H1 (cell line): ENCODE data around the gene MATN4. TPM values are rescaled to one million over a fixed set of nuclear protein-coding genes. Genes with fewer than 3 reads are reported as not detected.

Experiments
- CTCF ChIA-PET: fragments of 300-600 bp; sonication (Branson Sonifier 250); formaldehyde crosslinking; loops from one replicate; lab custom pipeline; 2021; ENCODE audit not compliant: partially characterized antibody; lab: Charles Lee
- POLR2A ChIA-PET: fragments of 300-600 bp; sonication (Branson Sonifier 250); formaldehyde crosslinking; loops from one replicate; lab custom pipeline; 2021; ENCODE audit warnings: inconsistent platforms; ENCODE audit not compliant: partially characterized antibody; lab: Charles Lee
- DNase-seq, 2 experiments: peaks; one replicate each; pipeline versions ENCODE4 v3.0.0 to v3.0.0-alpha.2; 2010 to 2022; ENCODE audit warnings: low spot score in 2 of 2, low read depth in 1 of 2, mixed read lengths in 1 of 2
- FAIRE-seq: peaks from 2 replicates; lab custom pipeline; 2011; peaks lifted over from hg19 to GRCh38; lab: Jason Lieb, UNC
- H2AFZ ChIP-seq: 2 replicates; pipeline ENCODE4 v1.8.1; 2012; ENCODE audit warnings: low read length, inconsistent platforms
- H2AK5ac ChIP-seq: 2 replicates; pipeline ENCODE4 v1.6.1; 2013; ENCODE audit warnings: low read depth, low read length
- H2BK120ac ChIP-seq: replicated peaks from 2 replicates; pipeline ENCODE3; 2013; ENCODE audit warnings: low read depth, low read length, inconsistent platforms
- H2BK12ac ChIP-seq: 2 replicates; pipeline ENCODE4 v1.6.1; 2013; ENCODE audit warnings: low read depth, low read length
- H2BK15ac ChIP-seq: 2 replicates; pipeline ENCODE4 v1.6.1; 2013; ENCODE audit warnings: low read length
- H2BK20ac ChIP-seq: 2 replicates; pipeline ENCODE4 v1.6.1; 2013; ENCODE audit warnings: low read length
- H2BK5ac ChIP-seq: 2 replicates; pipeline ENCODE4 v1.6.1; 2013; ENCODE audit warnings: low read depth, low read length
- H3K14ac ChIP-seq: 2 replicates; pipeline ENCODE4 v1.6.1; 2013; ENCODE audit warnings: inconsistent platforms; ENCODE audit not compliant: insufficient read length
- H3K18ac ChIP-seq: 2 replicates; pipeline ENCODE4 v1.6.1; 2013; ENCODE audit warnings: low read length; ENCODE audit errors: extremely low read depth
- H3K23ac ChIP-seq: 2 replicates; pipeline ENCODE4 v1.6.1; 2013; ENCODE audit warnings: inconsistent platforms; ENCODE audit not compliant: insufficient read length
- H3K23me2 ChIP-seq: 2 replicates; pipeline ENCODE4 v1.6.1; 2013; ENCODE audit warnings: low read depth, low read length
- H3K27ac ChIP-seq: 2 replicates; pipeline ENCODE4 v1.6.1; 2011; ENCODE audit warnings: low read depth, low read length, inconsistent platforms
- H3K27me3 ChIP-seq, 4 experiments: replicated peaks in 1 of 4; 1 replicate in 1 of 4; 2 replicates in 3 of 4; pipeline versions ENCODE4 v1.6.1 to v1.8.1; 2011 to 2013; ENCODE audit warnings: low read length in 3 of 4, mild to moderate bottlenecking in 3 of 4, inconsistent platforms in 2 of 4, mixed read lengths in 2 of 4, moderate library complexity in 1 of 4; ENCODE audit not compliant: control insufficient read depth in 3 of 4, insufficient read depth in 3 of 4; ENCODE audit errors: extremely low read depth in 1 of 4
- H3K36me3 ChIP-seq, 4 experiments: 2 replicates each; pipeline versions ENCODE4 v1.6.1 to v1.8.1; 2011 to 2013; ENCODE audit warnings: mild to moderate bottlenecking in 4 of 4, low read length in 3 of 4, moderate library complexity in 2 of 4, control low read depth in 1 of 4, inconsistent platforms in 1 of 4; ENCODE audit not compliant: insufficient read depth in 4 of 4, control insufficient read depth in 2 of 4
- H3K4ac ChIP-seq: replicated peaks from 2 replicates; pipeline ENCODE3; 2013; ENCODE audit warnings: low read length, low read depth, mixed read lengths, inconsistent platforms; ENCODE audit not compliant: insufficient read length
- H3K4me1 ChIP-seq, 4 experiments: replicated peaks in 1 of 4; 1 replicate in 1 of 4; 2 replicates in 3 of 4; pipeline versions ENCODE4 v1.6.1 to v1.8.1; 2011 to 2013; ENCODE audit warnings: low read length in 3 of 4, inconsistent platforms in 2 of 4, mixed read lengths in 1 of 4; ENCODE audit not compliant: insufficient read depth in 4 of 4, control insufficient read depth in 3 of 4
- H3K4me2 ChIP-seq, 2 experiments: 2 replicates each; pipeline versions ENCODE4 v1.6.1 to v1.8.1; 2011 to 2013; ENCODE audit warnings: low read depth in 2 of 2, low read length in 2 of 2, control low read depth in 1 of 2, inconsistent platforms in 1 of 2, mild to moderate bottlenecking in 1 of 2; ENCODE audit not compliant: insufficient read depth in 1 of 2
- H3K4me3 ChIP-seq, 4 experiments: fragments of 200-600, 300-600 bp in 1 of 4; sonication (generic), shearing (Covaris generic), sonication (Bioruptor Twin) in 1 of 4; 2 replicates each; pipeline versions ENCODE4 v1.5.1 to v1.8.1; 2011 to 2016; ENCODE audit warnings: low read length in 4 of 4, low read depth in 3 of 4, control low read depth in 2 of 4, inconsistent platforms in 2 of 4, mild to moderate bottlenecking in 2 of 4, mixed read lengths in 1 of 4, moderate library complexity in 1 of 4; ENCODE audit not compliant: insufficient read depth in 2 of 4; ENCODE audit errors: extremely low read depth in 1 of 4
- H3K56ac ChIP-seq: replicated peaks from 2 replicates; pipeline ENCODE3; 2013; ENCODE audit warnings: low read depth, mild to moderate bottlenecking, mixed read lengths, low read length, inconsistent platforms; ENCODE audit not compliant: insufficient read length
- H3K79me1 ChIP-seq: 2 replicates; pipeline ENCODE4 v1.6.1; 2013; ENCODE audit warnings: low read depth, low read length, control low read depth
- H3K79me2 ChIP-seq, 2 experiments: 2 replicates each; pipeline versions ENCODE4 v1.6.1 to v1.8.1; 2012 to 2013; ENCODE audit warnings: low read length in 2 of 2, mild to moderate bottlenecking in 2 of 2, inconsistent platforms in 1 of 2; ENCODE audit not compliant: insufficient read depth in 2 of 2, control insufficient read depth in 1 of 2
- H3K9ac ChIP-seq, 4 experiments: replicated peaks in 1 of 4; 1 replicate in 1 of 4; 2 replicates in 3 of 4; pipeline versions ENCODE4 v1.6.1 to v1.8.1; 2011 to 2013; ENCODE audit warnings: low read depth in 3 of 4, low read length in 3 of 4, control low read depth in 2 of 4, mild to moderate bottlenecking in 2 of 4, moderate library complexity in 2 of 4, inconsistent platforms in 1 of 4; ENCODE audit errors: extremely low read depth in 1 of 4
- H3K9me3 ChIP-seq, 2 experiments: 2 replicates each; pipeline versions ENCODE4 v1.6.1 to v1.8.1; 2012 to 2013; ENCODE audit warnings: mild to moderate bottlenecking in 2 of 2, moderate library complexity in 2 of 2, control low read depth in 1 of 2, inconsistent platforms in 1 of 2, low read depth in 1 of 2, low read length in 1 of 2, mixed read lengths in 1 of 2; ENCODE audit not compliant: insufficient read depth in 2 of 2
- H4K20me1 ChIP-seq, 2 experiments: replicated peaks in 1 of 2; 2 replicates each; pipeline versions ENCODE3 to v1.8.1; 2011 to 2013; ENCODE audit warnings: inconsistent platforms in 2 of 2, low read length in 2 of 2, mild to moderate bottlenecking in 1 of 2; ENCODE audit not compliant: insufficient read depth in 2 of 2, control insufficient read depth in 1 of 2
- H4K5ac ChIP-seq: 2 replicates; pipeline ENCODE4 v1.6.1; 2013; ENCODE audit warnings: low read length, low read depth, mixed read lengths, inconsistent platforms; ENCODE audit not compliant: insufficient read length
- H4K8ac ChIP-seq: 2 replicates; pipeline ENCODE4 v1.8.0; 2013; ENCODE audit warnings: mild to moderate bottlenecking, moderate library complexity, low read length, inconsistent platforms; ENCODE audit not compliant: insufficient read depth; ENCODE audit errors: extremely low read depth
- H4K91ac ChIP-seq: replicated peaks from 2 replicates; pipeline ENCODE3; 2013; ENCODE audit warnings: low read length, mixed read lengths, inconsistent platforms; ENCODE audit not compliant: insufficient read length
- BRCA1 ChIP-seq: IDR thresholded peaks from 2 replicates; pipeline ENCODE4 v1.6.1; 2012; ENCODE audit warnings: low read depth, low read length, improper control_type of control experiment
- CREB1 ChIP-seq: IDR thresholded peaks from 2 replicates; pipeline ENCODE4 v1.6.1; 2012; ENCODE audit warnings: inconsistent platforms
- JUND ChIP-seq: IDR thresholded peaks from 2 replicates; pipeline ENCODE4 v1.6.1; 2011; ENCODE audit warnings: mild to moderate bottlenecking, improper control_type of control experiment, low read length
- MAX ChIP-seq: IDR thresholded peaks from 2 replicates; pipeline ENCODE4 v1.6.1; 2012; ENCODE audit warnings: inconsistent platforms
- RXRA ChIP-seq: IDR thresholded peaks from 2 replicates; pipeline ENCODE4 v1.6.1; 2011; ENCODE audit warnings: low read depth, mild to moderate bottlenecking, low read length, moderate library complexity; ENCODE audit not compliant: insufficient read depth
- SIRT6 ChIP-seq: IDR thresholded peaks from one replicate; pipeline ENCODE4 v1.7.1; 2012; ENCODE audit warnings: low read length, inconsistent platforms
- SP1 ChIP-seq: IDR thresholded peaks from 2 replicates; pipeline ENCODE4 v1.6.1; 2011; ENCODE audit warnings: low read depth, low read length
- SP4 ChIP-seq: IDR thresholded peaks from 2 replicates; pipeline ENCODE4 v1.6.1; 2012; ENCODE audit warnings: low read length, inconsistent platforms
- TAF1 ChIP-seq: IDR thresholded peaks from 2 replicates; pipeline ENCODE4 v1.6.1; 2011; ENCODE audit warnings: mild to moderate bottlenecking, low read depth, low read length
- TBP ChIP-seq: IDR thresholded peaks from 2 replicates; pipeline ENCODE4 v1.6.1; 2011; ENCODE audit warnings: low read depth, low read length, improper control_type of control experiment
- TEAD4 ChIP-seq: IDR thresholded peaks from 2 replicates; pipeline ENCODE4 v1.6.1; 2012; ENCODE audit warnings: low read depth, low read length, inconsistent platforms, mixed read lengths
- WGBS, 2 experiments: shearing (Covaris generic) in 1 of 2; methylation state at CpG; one replicate each; pipeline versions ENCODE4 v1.1.6 to v1.1.7; 2013 to 2015; ENCODE audit warnings: low lambda C conversion rate in 2 of 2, mixed read lengths in 2 of 2, inconsistent platforms in 1 of 2, low coverage in 1 of 2, missing lambda C conversion rate in 1 of 2; ENCODE audit not compliant: insufficient replicate concordance in 2 of 2, insufficient coverage in 1 of 2, insufficient read length in 1 of 2; ENCODE audit errors: extremely low coverage in 1 of 2, missing lambda C conversion rate in 1 of 2; 5-methylcytosine and 5-hydroxymethylcytosine counted together
- polyA plus RNA-seq, 7 experiments: library from polyadenylated mRNA; depleted of rRNA in 3 of 7; stranded (reverse) in 5 of 7; unstranded in 2 of 7; fragments of >200 nt in 5 of 7; fragments of 200-250 nt in 2 of 7; gene quantifications; 1 replicate in 5 of 7; 2 replicates in 1 of 7; 4 replicates in 1 of 7; pipeline versions ENCODE4 v1.2.1 to v1.2.3, GENCODE V29; 2011 to 2013; ENCODE audit warnings: missing spikeins in 2 of 7, mixed read lengths in 2 of 7
- total RNA-seq: library from RNA; stranded (reverse); fragmentation: NEBNext Ultra II Directional; extraction: Animal tissue kit (Norgen Biotek cat#: 25700); gene quantifications from 2 replicates; pipeline ENCODE4 v1.2.1, GENCODE V29; 2021

MATN4 gene
- total and polyA plus RNA-seq, 2 of the 8 experiments (the other 6 are each of a cell fraction or from before 2014, with no cell fraction given), result 2.1 to 4.4 TPM

DNA sequence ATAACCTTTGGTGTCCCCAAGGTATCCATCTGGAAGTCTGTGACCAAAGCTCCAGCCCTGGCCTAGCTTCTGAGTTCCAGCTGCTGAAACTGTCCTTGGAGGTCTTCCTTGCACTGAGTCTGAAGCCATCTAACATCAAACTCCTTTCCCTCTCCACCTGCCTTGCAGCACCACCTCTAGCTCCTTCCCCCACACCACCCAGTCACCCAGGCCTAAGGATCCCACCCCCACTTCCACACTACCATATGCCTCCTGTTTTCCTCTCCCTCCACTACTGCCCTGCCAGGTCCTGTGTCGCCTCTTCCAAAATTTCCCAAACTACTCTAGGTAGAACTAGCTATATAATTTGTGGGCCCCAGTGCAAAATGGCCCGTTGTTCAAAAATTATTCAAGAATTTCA is 10.8 kb upstream of the MATN4 start:
- POLR2A ChIA-PET, result interaction anchor here (1.0 to 1.9 kb wide), 5 partner anchors 15 to 118 kb away, joined by 3 to 9 read pairs (median 3); partner anchors contain the start of gene SDC4
- WGBS, 2 experiments, result 100% methylated on average over 2 of the region's 2 CpGs; no CpG with 5 or more reads in 1 of the 2 experiments
- H3K14ac ChIP-seq, result no peak overlapping the region

More for the DNA sequence above, 10.8 kb upstream of the MATN4 start:
- no peak overlapping the region for H3K18ac ChIP-seq
- H2BK120ac ChIP-seq, result no peak overlapping the region
- no peak overlapping the region for H2BK12ac ChIP-seq
- H3K4ac ChIP-seq, result no peak overlapping the region
- H4K8ac ChIP-seq, result no peak overlapping the region
- H3K4me2 ChIP-seq, result no peak overlapping the region
- H3K36me3 ChIP-seq, result no peaks in the 10 kb centered on the region
- no peak overlapping the region for H2AFZ ChIP-seq
- H3K23me2 ChIP-seq, result no peaks in the 10 kb centered on the region
- no peaks in the 10 kb centered on the region for H3K79me2 ChIP-seq
- no peaks in the 10 kb centered on the region for H3K4me1 ChIP-seq
- no peaks in the 10 kb centered on the region for H4K20me1 ChIP-seq
- H3K27ac ChIP-seq, result no peak overlapping the region
- H4K91ac ChIP-seq, result peak overlapping the region; percentile 84
- no peak overlapping the region for H3K23ac ChIP-seq
- no peak overlapping the region for H2BK5ac ChIP-seq
- 0 out of 2 replicates have a peak overlapping the region, but pooled peaks have one; percentile 72 for H2BK20ac ChIP-seq
- DNase-seq, result no peak
- no peak overlapping the region for H3K9ac ChIP-seq
- TF ChIP-seq TEAD4 (no peak), TAF1 (no peak), SP1 (no peak), SIRT6 (no peak), JUND (no peak), MAX (no peak), TBP (no peak), BRCA1 (no peak), SP4 (no peak), CREB1 (no peak), RXRA (no peak)
- CTCF ChIA-PET, result interaction anchor here (0.5 to 13.3 kb wide), 45 partner anchors 9 to 746 kb away, joined by 3 to 156 read pairs (median 6); partner anchors contain the start of genes MATN4, SDC4, SYS1 and TP53TG5
- no peaks in the 10 kb centered on the region for H3K9me3 ChIP-seq
- H3K56ac ChIP-seq, result no peak overlapping the region
- FAIRE-seq, result no peak
- no peak overlapping the region; the same call in 1 of the 2 replicates for H2BK15ac ChIP-seq
- no peaks in the 10 kb centered on the region for H3K27me3 ChIP-seq
- H4K5ac ChIP-seq, result no peak overlapping the region
- H3K4me3 ChIP-seq, result no peak overlapping the region
- no peak overlapping the region for H2AK5ac ChIP-seq
- H3K79me1 ChIP-seq, result no peaks in the 10 kb centered on the region
